Type B pancreatic cell (in vitro differentiated cells): Measurements from ENCODE around the gene GIPC3. TPM values are rescaled to one million over a fixed set of nuclear protein-coding genes. Genes with fewer than 3 reads are reported as not detected.

Experiments used
- DNase-seq: peaks from one replicate; pipeline ENCODE4 v3.0.0; 2021; ENCODE audit warnings: mixed read lengths; ENCODE audit not compliant: unreplicated experiment; ENCODE audit errors: extremely low spot score
- H3K27ac Mint-ChIP-seq: 2 replicates; pipeline ENCODE4 v1.8.0; 2021; ENCODE audit warnings: mild to moderate bottlenecking, mixed read lengths
- H3K27me3 Mint-ChIP-seq: 2 replicates; pipeline ENCODE4 v1.8.0; 2021; ENCODE audit warnings: mixed read lengths
- H3K36me3 Mint-ChIP-seq: 2 replicates; pipeline ENCODE4 v1.8.0; 2021; ENCODE audit warnings: mixed read lengths
- H3K4me1 Mint-ChIP-seq: one replicate; pipeline ENCODE4 v1.8.0; 2021; ENCODE audit warnings: mixed read lengths; ENCODE audit not compliant: unreplicated experiment
- H3K4me3 Mint-ChIP-seq: 2 replicates; pipeline ENCODE4 v1.8.0; 2021; ENCODE audit warnings: mild to moderate bottlenecking, mixed read lengths
- H3K9me3 Mint-ChIP-seq: 2 replicates; pipeline ENCODE4 v1.8.0; 2021; ENCODE audit warnings: mixed read lengths
- CTCF ChIP-seq: fragments of 200-600 bp; sonication (generic); conservative IDR thresholded peaks from 2 replicates; pipeline ENCODE4 v1.5.0; 2021; ENCODE audit warnings: antibody characterized with exemption, mild to moderate bottlenecking
- total RNA-seq: library from RNA; stranded (reverse); gene quantifications from 2 replicates; pipeline ENCODE4 v1.2.1, GENCODE V29; 2021; ENCODE audit warnings: low replicate concordance

GIPC3 gene
- total RNA-seq, 1 donor from 2014 or later = 0.07 TPM

- H3K27ac Mint-ChIP-seq = no peak overlapping the region
- peak overlapping the region; percentile 84 for H3K4me3 Mint-ChIP-seq
- H3K9me3 Mint-ChIP-seq = no peaks in the 10 kb centered on the region
- no peak for DNase-seq
- peaks cover 7% of the 10 kb centered on the region for H3K36me3 Mint-ChIP-seq
- no peak for TF ChIP-seq CTCF
- peaks cover 21% of the 10 kb centered on the region for H3K4me1 Mint-ChIP-seq
- peaks cover 8% of the 10 kb centered on the region for H3K27me3 Mint-ChIP-seq
Measured at GRCh38 chr19:3573162-3573857, 12.0 kb upstream of the GIPC3 start.

DNA sequence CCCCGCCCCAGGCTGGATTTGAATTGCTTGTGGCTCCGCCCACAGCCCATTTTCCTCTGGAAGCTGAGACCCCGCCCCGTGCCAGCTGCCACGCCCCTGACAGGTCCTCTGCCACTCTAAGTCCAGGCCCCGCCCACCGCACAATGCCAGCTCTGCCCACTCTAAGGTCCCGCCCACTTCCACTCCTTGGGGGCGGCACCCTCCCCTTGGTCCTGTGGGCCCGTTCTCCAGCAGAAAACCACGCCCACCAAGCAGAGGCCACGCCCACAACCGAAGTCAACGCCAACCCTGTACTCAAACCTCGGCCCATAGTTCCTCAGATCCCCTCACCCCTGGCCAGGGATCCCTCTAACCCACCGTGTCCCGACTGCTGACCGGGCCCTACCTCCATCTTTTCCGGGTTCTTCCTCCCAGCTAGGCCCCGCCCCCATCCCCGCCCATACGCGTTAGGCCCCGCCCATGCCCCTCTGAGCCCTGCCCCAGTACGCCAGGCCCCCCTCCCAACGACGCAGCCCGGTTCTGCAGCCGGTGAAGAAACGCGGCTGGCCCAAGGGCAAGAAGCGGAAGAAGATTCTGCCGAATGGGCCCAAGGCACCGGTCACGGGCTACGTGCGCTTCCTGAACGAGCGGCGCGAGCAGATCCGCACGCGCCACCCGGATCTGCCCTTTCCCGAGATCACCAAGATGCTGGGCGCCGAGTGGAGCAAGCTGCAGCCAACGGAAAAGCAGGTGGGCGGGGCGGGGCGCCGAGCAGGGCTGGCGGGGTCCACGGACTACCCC, 11.2 kb upstream of the GIPC3 start:
- peak; percentile 85 for DNase-seq
- no peak for TF ChIP-seq CTCF
- Mint-ChIP-seq H3K9me3 (no peaks in the 10 kb centered on the region), H3K27ac (no peak overlapping the region), H3K36me3 (peaks cover 7% of the 10 kb centered on the region), H3K4me1 (peaks cover 16% of the 10 kb centered on the region), H3K4me3 (peak overlapping the region; percentile 84), H3K27me3 (peaks cover 8% of the 10 kb centered on the region)

- H3K4me3 Mint-ChIP-seq = peak overlapping the region; percentile 84
- no peak overlapping the region for H3K27ac Mint-ChIP-seq
- no peaks in the 10 kb centered on the region for H3K9me3 Mint-ChIP-seq
Measured at GRCh38 chr19:3575260-3575741, 10.0 kb upstream of the GIPC3 start.

DNA sequence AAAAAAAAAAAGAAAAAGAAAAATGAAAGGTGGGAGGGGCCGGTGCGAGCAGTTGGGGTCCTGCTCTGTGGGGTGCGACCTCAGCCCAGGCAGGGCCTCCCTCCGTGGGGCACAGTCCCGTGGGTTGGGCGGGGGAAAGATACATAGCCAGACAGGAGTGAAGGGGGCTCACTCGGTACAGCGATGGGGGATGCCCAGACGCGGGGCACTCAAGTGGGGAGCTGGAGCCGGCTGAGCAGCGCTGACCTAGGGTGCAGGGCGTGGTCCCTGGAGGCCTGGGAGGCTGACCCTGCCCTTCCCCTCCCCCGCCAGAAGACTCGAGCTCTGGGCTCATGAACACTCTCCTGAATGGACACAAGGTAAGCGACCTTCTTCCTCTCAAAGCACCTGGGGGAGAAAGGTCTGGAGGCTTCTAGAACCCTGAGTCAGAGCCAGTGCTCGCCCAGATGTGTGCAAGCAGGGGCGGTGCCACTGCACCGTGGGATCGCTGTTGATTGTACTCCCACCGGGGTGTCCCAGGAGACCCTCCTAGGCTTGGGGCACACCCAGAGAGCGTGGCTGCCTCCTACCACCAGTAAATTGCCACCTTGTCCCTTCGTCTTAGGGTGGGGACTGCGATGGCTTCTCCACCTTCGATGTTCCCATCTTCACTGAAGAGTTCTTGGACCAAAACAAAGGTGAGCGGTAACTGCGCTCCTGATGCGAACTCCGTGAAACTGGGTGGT, 9.2 kb upstream of the GIPC3 start:
- H3K36me3 Mint-ChIP-seq = peaks cover 7% of the 10 kb centered on the region
- TF ChIP-seq CTCF = no peak
- H3K4me1 Mint-ChIP-seq = peaks cover 16% of the 10 kb centered on the region
- DNase-seq = no peak
- peak overlapping the region; percentile 81 for H3K4me3 Mint-ChIP-seq
- H3K27me3 Mint-ChIP-seq = peaks cover 18% of the 10 kb centered on the region
- no peaks in the 10 kb centered on the region for H3K9me3 Mint-ChIP-seq
- H3K27ac Mint-ChIP-seq = no peak overlapping the region

More at GRCh38 chr19:3575260-3575741, 10.0 kb upstream of the GIPC3 start:
- Mint-ChIP-seq H3K36me3 (peaks cover 7% of the 10 kb centered on the region), H3K27me3 (peaks cover 11% of the 10 kb centered on the region), H3K4me1 (peaks cover 16% of the 10 kb centered on the region)
- DNase-seq = no peak
- TF ChIP-seq CTCF = peak; percentile 60

DNA sequence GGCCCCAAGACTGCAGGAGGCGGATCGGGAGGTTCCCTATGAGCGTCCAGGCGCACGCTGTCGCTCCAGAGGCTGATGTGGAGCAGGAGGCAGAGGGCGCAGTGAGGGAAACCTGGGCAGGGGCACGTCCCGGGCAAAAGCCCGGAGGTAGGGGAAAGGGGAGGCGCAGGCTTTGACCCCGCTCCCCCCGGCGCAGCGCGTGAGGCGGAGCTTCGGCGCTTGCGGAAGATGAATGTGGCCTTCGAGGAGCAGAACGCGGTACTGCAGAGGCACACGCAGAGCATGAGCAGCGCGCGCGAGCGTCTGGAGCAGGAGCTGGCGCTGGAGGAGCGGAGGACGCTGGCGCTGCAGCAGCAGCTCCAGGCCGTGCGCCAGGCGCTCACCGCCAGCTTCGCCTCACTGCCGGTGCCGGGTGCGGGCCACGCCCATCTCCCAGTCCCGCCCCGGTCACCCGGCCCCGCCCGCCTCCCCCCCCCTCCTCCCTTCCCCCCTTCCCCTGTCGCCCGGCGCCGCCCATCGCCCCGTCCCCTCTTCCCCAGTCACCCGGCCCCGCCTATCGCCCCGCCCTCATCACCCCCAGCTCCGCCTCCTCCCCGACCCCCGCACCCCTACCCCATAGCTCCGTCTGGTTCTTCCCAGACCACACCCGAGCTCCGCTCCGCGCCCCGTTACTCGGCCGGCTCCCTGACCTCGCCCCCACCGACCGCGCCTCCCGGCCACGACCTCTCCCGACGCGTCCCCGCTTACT, 8.4 kb upstream of the GIPC3 start:
- H3K9me3 Mint-ChIP-seq = no peaks in the 10 kb centered on the region
- H3K4me1 Mint-ChIP-seq = peaks cover 12% of the 10 kb centered on the region
- peak overlapping the region; percentile 81 for H3K4me3 Mint-ChIP-seq
- peaks cover 7% of the 10 kb centered on the region for H3K36me3 Mint-ChIP-seq
- peaks cover 18% of the 10 kb centered on the region for H3K27me3 Mint-ChIP-seq
- H3K27ac Mint-ChIP-seq = no peak overlapping the region
- DNase-seq = no peak
- TF ChIP-seq CTCF = no peak
